OCI-LY1 (cell line): Measurements from ENCODE around the gene GPR32.

Source experiments
- H2AFZ ChIP-seq: fragments of 200-600 bp; sonication (generic), shearing (Covaris generic); 2 replicates; pipeline ENCODE4 v1.6.0; 2014; ENCODE audit warnings: antibody characterized with exemption, mild to moderate bottlenecking, low read length
- H3F3A ChIP-seq: fragments of 200-600 bp; sonication (generic), shearing (Covaris generic); 2 replicates; pipeline ENCODE4 v1.6.0; 2014; ENCODE audit warnings: mild to moderate bottlenecking, antibody characterized with exemption, low read length, moderate library complexity; ENCODE audit not compliant: insufficient read depth
- H3K27ac ChIP-seq: fragments of 200-600 bp; sonication (generic); 2 replicates; pipeline ENCODE4 v1.5.1; 2014; ENCODE audit warnings: low read length, mixed run types, mild to moderate bottlenecking, low read depth; ENCODE audit not compliant: poor library complexity, severe bottlenecking
- H3K27me3 ChIP-seq: fragments of 200-600 bp; sonication (generic); 2 replicates; pipeline ENCODE4 v1.6.0; 2014; ENCODE audit warnings: antibody characterized with exemption, mild to moderate bottlenecking, low read length, moderate library complexity; ENCODE audit not compliant: insufficient read depth
- H3K36me3 ChIP-seq: fragments of 200-600 bp; sonication (generic); 2 replicates; pipeline ENCODE4 v1.6.1; 2014; ENCODE audit warnings: mild to moderate bottlenecking, antibody characterized with exemption, low read length, moderate library complexity, mixed read lengths; ENCODE audit not compliant: insufficient read depth
- H3K4me1 ChIP-seq: fragments of 200-600 bp; sonication (generic); 2 replicates; pipeline ENCODE4 v1.5.1; 2014; ENCODE audit warnings: mild to moderate bottlenecking, low read length, moderate library complexity; ENCODE audit not compliant: insufficient read depth, severe bottlenecking
- H3K4me2 ChIP-seq: fragments of 200-600 bp; sonication (generic), shearing (Covaris generic); 2 replicates; pipeline ENCODE4 v1.6.1; 2014; ENCODE audit warnings: low read length
- H3K4me3 ChIP-seq: fragments of 200-600 bp; sonication (generic); 2 replicates; pipeline ENCODE4 v1.5.1; 2014; ENCODE audit warnings: low read length, low read depth, mild to moderate bottlenecking, mixed read lengths; ENCODE audit not compliant: poor library complexity, severe bottlenecking
- H3K79me2 ChIP-seq: fragments of 200-600 bp; shearing (Covaris generic); 2 replicates; pipeline ENCODE4 v1.6.1; 2016; ENCODE audit warnings: mixed run types, low read length, mixed read lengths; ENCODE audit not compliant: insufficient read depth
- H3K9ac ChIP-seq: fragments of 200-600 bp; sonication (generic), shearing (Covaris generic); 2 replicates; pipeline ENCODE4 v1.6.1; 2014; ENCODE audit warnings: mild to moderate bottlenecking, low read length, mixed read lengths
- H3K9me2 ChIP-seq: fragments of 200-600 bp; sonication (generic), shearing (Covaris generic); 2 replicates; pipeline ENCODE4 v1.6.1; 2014; ENCODE audit warnings: low read depth, mild to moderate bottlenecking, low read length, mixed read lengths
- H3K9me3 ChIP-seq: fragments of 200-600 bp; shearing (Covaris generic); 2 replicates; pipeline ENCODE4 v1.6.1; 2014; ENCODE audit warnings: low read length, mixed read lengths
- H4K20me1 ChIP-seq: fragments of 200-600 bp; sonication (generic), shearing (Covaris generic); 2 replicates; pipeline ENCODE4 v1.6.0; 2016; ENCODE audit warnings: mild to moderate bottlenecking, low read length; ENCODE audit not compliant: insufficient read depth
- EZH2 ChIP-seq: fragments of 200-600 bp; sonication (generic), shearing (Covaris generic); IDR thresholded peaks from 2 replicates; pipeline ENCODE4 v1.8.0; 2017; ENCODE audit warnings: borderline replicate concordance, mixed run types, mild to moderate bottlenecking, antibody characterized with exemption, low read length, moderate library complexity, mixed read lengths
- TF ChIP-seq, protein P1 (sequence below): fragments of 200-600 bp; sonication (generic), shearing (Covaris generic); IDR thresholded peaks from 2 replicates; pipeline ENCODE4 v1.5.1; 2017; ENCODE audit warnings: mild to moderate bottlenecking, antibody characterized with exemption, low read length, moderate library complexity, mixed read lengths

The GPR32 gene

GRCh38 chr19:50728084-50728737, 42.1 kb upstream of the GPR32 start:
- H3K4me3 ChIP-seq, result no peak overlapping the region
- H3K9ac ChIP-seq, result no peak overlapping the region
- TF ChIP-seq, protein P1, sequence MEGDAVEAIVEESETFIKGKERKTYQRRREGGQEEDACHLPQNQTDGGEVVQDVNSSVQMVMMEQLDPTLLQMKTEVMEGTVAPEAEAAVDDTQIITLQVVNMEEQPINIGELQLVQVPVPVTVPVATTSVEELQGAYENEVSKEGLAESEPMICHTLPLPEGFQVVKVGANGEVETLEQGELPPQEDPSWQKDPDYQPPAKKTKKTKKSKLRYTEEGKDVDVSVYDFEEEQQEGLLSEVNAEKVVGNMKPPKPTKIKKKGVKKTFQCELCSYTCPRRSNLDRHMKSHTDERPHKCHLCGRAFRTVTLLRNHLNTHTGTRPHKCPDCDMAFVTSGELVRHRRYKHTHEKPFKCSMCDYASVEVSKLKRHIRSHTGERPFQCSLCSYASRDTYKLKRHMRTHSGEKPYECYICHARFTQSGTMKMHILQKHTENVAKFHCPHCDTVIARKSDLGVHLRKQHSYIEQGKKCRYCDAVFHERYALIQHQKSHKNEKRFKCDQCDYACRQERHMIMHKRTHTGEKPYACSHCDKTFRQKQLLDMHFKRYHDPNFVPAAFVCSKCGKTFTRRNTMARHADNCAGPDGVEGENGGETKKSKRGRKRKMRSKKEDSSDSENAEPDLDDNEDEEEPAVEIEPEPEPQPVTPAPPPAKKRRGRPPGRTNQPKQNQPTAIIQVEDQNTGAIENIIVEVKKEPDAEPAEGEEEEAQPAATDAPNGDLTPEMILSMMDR, result no peak
- no peak for TF ChIP-seq EZH2
- H3K4me2 ChIP-seq, result no peak overlapping the region
- H3K27ac ChIP-seq, result no peak overlapping the region
- H3K9me3 ChIP-seq, result no peaks in the 10 kb centered on the region
- no peaks in the 10 kb centered on the region for H3K27me3 ChIP-seq
- H3K36me3 ChIP-seq, result no peaks in the 10 kb centered on the region
- no peaks in the 10 kb centered on the region for H3K4me1 ChIP-seq
- no peaks in the 10 kb centered on the region for H3K79me2 ChIP-seq
- H3K9me2 ChIP-seq, result no peaks in the 10 kb centered on the region
- no peaks in the 10 kb centered on the region for H4K20me1 ChIP-seq
- no peaks in the 10 kb centered on the region for H3F3A ChIP-seq
- no peak overlapping the region for H2AFZ ChIP-seq

DNA sequence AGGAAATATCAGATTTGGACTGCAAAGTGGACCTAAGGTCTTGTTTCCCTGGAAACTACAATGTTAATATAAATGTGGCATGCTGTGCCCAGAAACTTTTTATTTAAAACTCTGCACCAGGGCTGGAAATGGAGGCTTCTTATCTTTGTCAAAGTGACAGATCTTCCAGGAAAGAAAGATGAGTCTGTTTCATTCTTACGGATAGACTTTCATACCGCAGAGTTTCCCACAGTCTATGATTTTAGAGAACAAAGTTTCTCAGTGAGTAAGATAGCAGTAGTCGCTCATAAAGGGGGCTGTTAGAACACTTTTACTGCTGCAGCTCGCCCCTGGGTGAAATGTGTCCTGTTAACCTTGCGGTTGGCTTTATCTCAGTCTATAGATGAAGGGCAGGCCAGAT, 40.4 kb upstream of the GPR32 start:
- H3K27me3 ChIP-seq, result no peaks in the 10 kb centered on the region

DNA sequence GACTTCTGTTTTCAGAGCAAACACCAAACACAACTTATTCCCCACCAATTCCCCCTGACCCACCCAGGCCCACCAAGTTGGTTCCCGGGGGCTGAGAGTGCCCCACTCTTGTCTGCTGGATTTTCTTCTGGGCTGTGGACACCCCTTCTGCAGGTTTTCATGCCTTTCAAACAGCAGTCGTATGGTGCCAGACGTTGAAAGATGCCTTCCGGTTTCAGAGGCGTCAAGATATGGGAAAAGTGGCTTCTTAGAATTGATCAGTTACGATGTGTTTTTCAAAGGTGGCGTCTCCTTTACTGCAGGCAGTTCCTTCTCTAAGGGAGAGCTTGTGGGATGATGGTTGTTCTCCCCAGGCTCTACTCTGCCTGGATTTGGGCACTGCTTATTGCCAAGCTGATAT, 34.4 kb upstream of the GPR32 start:
- no peak overlapping the region for H3K27ac ChIP-seq
- H3K79me2 ChIP-seq, result no peaks in the 10 kb centered on the region
- H3K36me3 ChIP-seq, result no peaks in the 10 kb centered on the region
- H3K4me3 ChIP-seq, result no peak overlapping the region
- no peak overlapping the region for H3K4me2 ChIP-seq
- H3F3A ChIP-seq, result no peaks in the 10 kb centered on the region
- no peaks in the 10 kb centered on the region; the same call in 1 of the 2 replicates for H3K27me3 ChIP-seq
- H4K20me1 ChIP-seq, result no peaks in the 10 kb centered on the region
- no peaks in the 10 kb centered on the region for H3K9me2 ChIP-seq
- H3K4me1 ChIP-seq, result no peaks in the 10 kb centered on the region
- no peak overlapping the region for H3K9ac ChIP-seq
- no peaks in the 10 kb centered on the region for H3K9me3 ChIP-seq
- TF ChIP-seq EZH2, result no peak
- TF ChIP-seq, protein P1, result no peak
- H2AFZ ChIP-seq, result no peak overlapping the region

More for the DNA sequence above, 40.4 kb upstream of the GPR32 start:
- H3K27ac ChIP-seq, result no peak overlapping the region
- TF ChIP-seq EZH2, result no peak
- TF ChIP-seq, protein P1, result no peak
- H3K9me2 ChIP-seq, result no peaks in the 10 kb centered on the region
- no peaks in the 10 kb centered on the region for H3K79me2 ChIP-seq
- H3K4me3 ChIP-seq, result no peak overlapping the region
- no peak overlapping the region for H3K9ac ChIP-seq
- H3F3A ChIP-seq, result no peaks in the 10 kb centered on the region
- H4K20me1 ChIP-seq, result no peaks in the 10 kb centered on the region
- H3K4me1 ChIP-seq, result no peaks in the 10 kb centered on the region
- no peak overlapping the region for H3K4me2 ChIP-seq
- H3K36me3 ChIP-seq, result no peaks in the 10 kb centered on the region
- no peaks in the 10 kb centered on the region for H3K9me3 ChIP-seq
- H2AFZ ChIP-seq, result no peak overlapping the region
